Panc1 (cell line): ENCODE measurements around the gene B3GALT2.

Experiments
- POLR2AphosphoS5 ChIP-seq: IDR thresholded peaks from 2 replicates; pipeline ENCODE4 v1.6.1; 2012; ENCODE audit warnings: mild to moderate bottlenecking, low read depth, low read length, moderate library complexity
- SIN3A ChIP-seq: IDR thresholded peaks from 2 replicates; pipeline ENCODE4 v1.6.1; 2012; ENCODE audit warnings: low read depth, mild to moderate bottlenecking, low read length, moderate library complexity, borderline replicate concordance; ENCODE audit not compliant: insufficient read depth
- TF ChIP-seq, protein P1 (sequence below): fragments of 450-650 bp; IDR thresholded peaks from 2 replicates; pipeline ENCODE4 v1.5.1; 2017; ENCODE audit warnings: mild to moderate bottlenecking
- TF ChIP-seq, protein P2 (sequence below), 2 experiments: IDR thresholded peaks; 2 replicates each; pipeline ENCODE4 v1.6.1; 2011 to 2012; ENCODE audit warnings: low read depth in 2 of 2, control low read depth in 1 of 2, low read length in 1 of 2, mild to moderate bottlenecking in 1 of 2, moderate library complexity in 1 of 2; ENCODE audit not compliant: insufficient read depth in 1 of 2

DNA sequence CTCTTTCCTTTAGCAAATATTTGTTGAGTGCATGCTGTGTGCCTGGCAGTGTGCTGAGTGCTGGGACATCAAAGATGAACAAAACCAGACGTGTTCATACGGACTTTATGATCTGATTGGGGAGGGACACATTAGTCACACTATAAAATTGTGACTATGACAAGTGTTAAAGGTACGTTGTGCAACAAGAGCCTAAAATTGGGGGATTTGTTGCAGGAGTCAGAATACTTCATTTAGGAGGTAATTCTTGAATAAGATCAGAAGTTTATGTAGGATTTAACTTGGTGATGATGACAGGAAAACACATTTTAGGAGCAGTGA is 29.6 kb downstream of the B3GALT2 start:
- TF ChIP-seq, protein P1, sequence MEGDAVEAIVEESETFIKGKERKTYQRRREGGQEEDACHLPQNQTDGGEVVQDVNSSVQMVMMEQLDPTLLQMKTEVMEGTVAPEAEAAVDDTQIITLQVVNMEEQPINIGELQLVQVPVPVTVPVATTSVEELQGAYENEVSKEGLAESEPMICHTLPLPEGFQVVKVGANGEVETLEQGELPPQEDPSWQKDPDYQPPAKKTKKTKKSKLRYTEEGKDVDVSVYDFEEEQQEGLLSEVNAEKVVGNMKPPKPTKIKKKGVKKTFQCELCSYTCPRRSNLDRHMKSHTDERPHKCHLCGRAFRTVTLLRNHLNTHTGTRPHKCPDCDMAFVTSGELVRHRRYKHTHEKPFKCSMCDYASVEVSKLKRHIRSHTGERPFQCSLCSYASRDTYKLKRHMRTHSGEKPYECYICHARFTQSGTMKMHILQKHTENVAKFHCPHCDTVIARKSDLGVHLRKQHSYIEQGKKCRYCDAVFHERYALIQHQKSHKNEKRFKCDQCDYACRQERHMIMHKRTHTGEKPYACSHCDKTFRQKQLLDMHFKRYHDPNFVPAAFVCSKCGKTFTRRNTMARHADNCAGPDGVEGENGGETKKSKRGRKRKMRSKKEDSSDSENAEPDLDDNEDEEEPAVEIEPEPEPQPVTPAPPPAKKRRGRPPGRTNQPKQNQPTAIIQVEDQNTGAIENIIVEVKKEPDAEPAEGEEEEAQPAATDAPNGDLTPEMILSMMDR = no peak
- TF ChIP-seq, protein P2, sequence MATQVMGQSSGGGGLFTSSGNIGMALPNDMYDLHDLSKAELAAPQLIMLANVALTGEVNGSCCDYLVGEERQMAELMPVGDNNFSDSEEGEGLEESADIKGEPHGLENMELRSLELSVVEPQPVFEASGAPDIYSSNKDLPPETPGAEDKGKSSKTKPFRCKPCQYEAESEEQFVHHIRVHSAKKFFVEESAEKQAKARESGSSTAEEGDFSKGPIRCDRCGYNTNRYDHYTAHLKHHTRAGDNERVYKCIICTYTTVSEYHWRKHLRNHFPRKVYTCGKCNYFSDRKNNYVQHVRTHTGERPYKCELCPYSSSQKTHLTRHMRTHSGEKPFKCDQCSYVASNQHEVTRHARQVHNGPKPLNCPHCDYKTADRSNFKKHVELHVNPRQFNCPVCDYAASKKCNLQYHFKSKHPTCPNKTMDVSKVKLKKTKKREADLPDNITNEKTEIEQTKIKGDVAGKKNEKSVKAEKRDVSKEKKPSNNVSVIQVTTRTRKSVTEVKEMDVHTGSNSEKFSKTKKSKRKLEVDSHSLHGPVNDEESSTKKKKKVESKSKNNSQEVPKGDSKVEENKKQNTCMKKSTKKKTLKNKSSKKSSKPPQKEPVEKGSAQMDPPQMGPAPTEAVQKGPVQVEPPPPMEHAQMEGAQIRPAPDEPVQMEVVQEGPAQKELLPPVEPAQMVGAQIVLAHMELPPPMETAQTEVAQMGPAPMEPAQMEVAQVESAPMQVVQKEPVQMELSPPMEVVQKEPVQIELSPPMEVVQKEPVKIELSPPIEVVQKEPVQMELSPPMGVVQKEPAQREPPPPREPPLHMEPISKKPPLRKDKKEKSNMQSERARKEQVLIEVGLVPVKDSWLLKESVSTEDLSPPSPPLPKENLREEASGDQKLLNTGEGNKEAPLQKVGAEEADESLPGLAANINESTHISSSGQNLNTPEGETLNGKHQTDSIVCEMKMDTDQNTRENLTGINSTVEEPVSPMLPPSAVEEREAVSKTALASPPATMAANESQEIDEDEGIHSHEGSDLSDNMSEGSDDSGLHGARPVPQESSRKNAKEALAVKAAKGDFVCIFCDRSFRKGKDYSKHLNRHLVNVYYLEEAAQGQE (IDR thresholded peaks at IDR 0.05; ENCODE audit: insufficient read depth in 1 of 2, low read depth in 2 of 2, low read length in 1 of 2) = no peak
- TF ChIP-seq POLR2AphosphoS5 = no peak
- no peak for TF ChIP-seq SIN3A
